Adrenal gland (tissue), 12 donors: ENCODE data around the gene TNFRSF12A. TPM values are rescaled to one million over a fixed set of nuclear protein-coding genes. Genes with fewer than 3 reads are reported as not detected.

ENCODE experiments used
- DNase-seq, 7 donors: peaks; one replicate each; pipeline ENCODE4 v3.0.0-alpha.2; 2019 to 2020
- H3K27ac ChIP-seq, 5 donors: fragments of 200-600 bp; sonication (generic) in 4 of 5; 1 replicate in 3 of 5; 2 replicates in 2 of 5; pipeline versions ENCODE4 v1.5.1 to v1.8.0; 2016 to 2020; ENCODE audit warnings: mild to moderate bottlenecking in 1 of 5
- H3K27me3 ChIP-seq: fragments of 200-600 bp; 2 replicates; pipeline ENCODE4 v1.8.0; 2021
- H3K36me3 ChIP-seq, 2 donors: fragments of 200-600 bp; replicated peaks in 1 of 2; 1 replicate in 1 of 2; 2 replicates in 1 of 2; pipeline versions ENCODE4 v1.5.1 to v1.8.0; 2018 to 2022
- H3K4me1 ChIP-seq, 2 donors: fragments of 200-600 bp; replicated peaks in 1 of 2; 1 replicate in 1 of 2; 2 replicates in 1 of 2; pipeline versions ENCODE4 v1.5.1 to v1.8.0; 2018 to 2021
- H3K4me3 ChIP-seq, 4 donors: fragments of 200-600 bp; sonication (generic) in 3 of 4; one replicate each; pipeline ENCODE4 v1.5.1; 2016 to 2018
- H3K9me3 ChIP-seq, 3 donors: fragments of 200-600 bp; sonication (generic) in 1 of 3; replicated peaks in 1 of 3; 1 replicate in 2 of 3; 2 replicates in 1 of 3; pipeline versions ENCODE4 v1.5.1 to v1.8.0; 2016 to 2021
- POLR2A ChIP-seq, 2 donors: fragments of 450-650 bp; IDR thresholded peaks; one replicate each; pipeline ENCODE4 v1.6.1; 2017; ENCODE audit warnings: antibody characterized with exemption in 2 of 2, mild to moderate bottlenecking in 2 of 2, moderate library complexity in 1 of 2
- WGBS, 4 donors: extraction: QIAGEN DNeasy Blood & Tissue Kit in 2 of 4; methylation state at CpG; one replicate each; pipeline versions ENCODE4 v1.1.5 to v1.1.7; 2013 to 2017; 5-methylcytosine and 5-hydroxymethylcytosine counted together
- intact Hi-C, 2 donors: fragments of 100-400 bp; cut with DNase I; formaldehyde crosslinking; loops; one replicate each; pipeline versions ENCODE4 v1.14.1 to v1.15.0; 2022 to 2023
- polyA plus RNA-seq, 3 donors: library from polyadenylated mRNA; stranded (reverse); fragments of 200-250 nt in 2 of 3; fragments of 350-450 nt in 1 of 3; fragmentation: Illumina TruSeq in 1 of 3; extraction: RNeasy Lipid Tissue Mini Kit (QIAGEN cat#74804) in 1 of 3; gene quantifications; one replicate each; pipeline ENCODE4 v1.2.3, GENCODE V29; 2013 to 2014
- total RNA-seq, 9 donors: library from RNA; depleted of rRNA in 4 of 9; stranded (reverse); fragments of >200 nt in 4 of 9; fragments of 120-200 nt in 1 of 9; fragmentation: NEBNext Ultra II Directional in 1 of 9; extraction: Animal tissue kit (Norgen Biotek cat#: 25700) in 1 of 9; gene quantifications; one replicate each; pipeline versions ENCODE4 v1.1.0 to v1.2.4, GENCODE V29; 2013 to 2023
- TF ChIP-seq, protein P1 (sequence below), 6 experiments: fragments of 450-650 bp in 4 of 6; fragments of 200-600 bp in 2 of 6; sonication (generic) in 1 of 6; IDR thresholded peaks; 1 replicate in 5 of 6; 2 replicates in 1 of 6; pipeline versions ENCODE4 v1.5.1 to v1.8.0; 2016 to 2021; ENCODE audit warnings: antibody characterized with exemption in 6 of 6, mild to moderate bottlenecking in 2 of 6, moderate library complexity in 1 of 6
- donor health status: healthy with polysubstance abuse.
- donor health status: Bipolar disorder and iron deficiency.
- donor health status: DM: yes; HTN: yes; CAD: no.
- donor health status: DM: no; HTN: no; CAD: no.
- donor health status: DM: no; HTN: no; CAD: no.
- donor health status: DM: yes; HTN: yes; CAD: no.

TNFRSF12A gene
- total and polyA plus RNA-seq, 12 donors = 8.8 to 175 (median 42.6) TPM

DNA sequence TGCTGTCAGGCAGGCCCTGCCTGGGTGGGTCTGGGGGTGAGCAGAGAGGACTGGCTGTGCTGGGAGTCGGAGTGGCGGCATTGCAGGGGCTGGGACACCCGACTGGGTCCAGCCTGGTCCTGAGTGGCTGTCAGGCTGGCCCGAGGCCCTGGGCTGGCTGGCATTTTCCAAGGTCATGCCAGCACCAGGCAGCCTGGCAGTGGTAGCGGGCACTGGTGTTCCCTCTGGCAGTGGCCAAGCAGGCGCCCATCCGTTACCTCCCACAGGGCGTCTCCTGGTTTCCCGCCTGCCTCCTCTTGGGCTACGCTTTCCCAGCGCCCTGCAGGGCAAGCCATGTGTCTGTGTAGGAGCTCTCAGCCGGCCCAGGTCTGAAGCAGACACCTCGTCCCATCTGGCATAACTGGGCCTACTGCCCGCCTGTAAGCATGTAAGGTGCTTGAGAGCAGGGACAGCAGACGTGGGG is 34.2 kb upstream of the TNFRSF12A start:
- TF ChIP-seq POLR2A (IDR thresholded peaks at IDR 0.05) = no peak
- TF ChIP-seq, protein P1, sequence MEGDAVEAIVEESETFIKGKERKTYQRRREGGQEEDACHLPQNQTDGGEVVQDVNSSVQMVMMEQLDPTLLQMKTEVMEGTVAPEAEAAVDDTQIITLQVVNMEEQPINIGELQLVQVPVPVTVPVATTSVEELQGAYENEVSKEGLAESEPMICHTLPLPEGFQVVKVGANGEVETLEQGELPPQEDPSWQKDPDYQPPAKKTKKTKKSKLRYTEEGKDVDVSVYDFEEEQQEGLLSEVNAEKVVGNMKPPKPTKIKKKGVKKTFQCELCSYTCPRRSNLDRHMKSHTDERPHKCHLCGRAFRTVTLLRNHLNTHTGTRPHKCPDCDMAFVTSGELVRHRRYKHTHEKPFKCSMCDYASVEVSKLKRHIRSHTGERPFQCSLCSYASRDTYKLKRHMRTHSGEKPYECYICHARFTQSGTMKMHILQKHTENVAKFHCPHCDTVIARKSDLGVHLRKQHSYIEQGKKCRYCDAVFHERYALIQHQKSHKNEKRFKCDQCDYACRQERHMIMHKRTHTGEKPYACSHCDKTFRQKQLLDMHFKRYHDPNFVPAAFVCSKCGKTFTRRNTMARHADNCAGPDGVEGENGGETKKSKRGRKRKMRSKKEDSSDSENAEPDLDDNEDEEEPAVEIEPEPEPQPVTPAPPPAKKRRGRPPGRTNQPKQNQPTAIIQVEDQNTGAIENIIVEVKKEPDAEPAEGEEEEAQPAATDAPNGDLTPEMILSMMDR (IDR thresholded peaks at IDR 0.05) = no peak
- peaks cover 3 to 12% of the 10 kb centered on the region in 2 donors for H3K4me1 ChIP-seq
- H3K4me3 ChIP-seq = no peak overlapping the region
- H3K27me3 ChIP-seq = no peaks in the 10 kb centered on the region
- no peaks in the 10 kb centered on the region for H3K36me3 ChIP-seq
- WGBS, 4 donors = 35 to 65% (median 50%) methylated on average over 4 to 15 of the region's 15 CpGs
- H3K27ac ChIP-seq = no peak overlapping the region
- intact Hi-C loops = loop anchor here in 1 of 2 donors (10.0 kb wide), 1 partner anchor 61 kb away; no protein-coding TSS in a partner anchor
- H3K9me3 ChIP-seq = no peaks in the 10 kb centered on the region
- DNase-seq = peak in 4 of 7 donors; percentile 49 to 57 (median 54)

DNA sequence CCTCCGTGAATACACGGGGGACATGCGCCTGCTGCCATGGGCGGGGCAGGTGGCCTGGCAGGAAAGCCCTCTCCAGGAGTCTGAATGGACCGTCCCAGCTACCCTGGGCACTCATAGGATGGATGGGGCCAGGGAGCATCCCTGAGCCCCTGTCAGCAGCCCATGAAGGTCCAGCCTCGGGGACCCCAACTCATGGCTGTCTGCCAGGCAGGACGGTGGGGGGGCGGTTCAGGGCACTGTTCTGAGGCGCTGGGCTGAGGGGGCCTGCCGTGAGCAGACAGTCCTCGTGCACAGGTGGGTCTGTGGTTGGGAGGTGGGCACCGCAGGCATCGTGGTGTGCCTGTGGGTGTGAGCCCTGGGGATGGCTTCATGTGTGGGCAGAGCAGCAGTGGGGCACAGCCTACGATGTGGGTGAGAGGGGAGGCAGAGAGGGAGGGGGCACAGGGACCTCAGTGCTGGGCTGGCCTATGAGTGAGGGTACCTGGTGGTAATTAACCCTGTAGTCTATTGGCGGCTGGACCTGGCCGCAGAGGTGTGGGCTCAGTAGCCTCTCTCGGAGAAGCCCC is 33.5 kb upstream of the TNFRSF12A start:
- Histone ChIP-seq H3K4me1 (peaks cover 0 to 7% of the 10 kb centered on the region in 2 donors), H3K9me3 (no peaks in the 10 kb centered on the region), H3K27me3 (no peaks in the 10 kb centered on the region), H3K4me3 (no peak overlapping the region), H3K27ac (no peak overlapping the region), H3K36me3 (no peaks in the 10 kb centered on the region)
- TF ChIP-seq POLR2A (IDR thresholded peaks at IDR 0.05) = no peak
- TF ChIP-seq, protein P1 (IDR thresholded peaks at IDR 0.05) = no peak
- DNase-seq = no peak
- intact Hi-C loops = loop anchor here in 1 of 2 donors (10.0 kb wide), 1 partner anchor 62 kb away; no protein-coding TSS in a partner anchor
- WGBS, 4 donors = 70 to 100% (median 79%) methylated on average over 2 to 17 of the region's 17 CpGs

- no peaks in the 10 kb centered on the region for H3K27me3 ChIP-seq
- no peaks in the 10 kb centered on the region for H3K36me3 ChIP-seq
- no peak for TF ChIP-seq POLR2A (IDR thresholded peaks at IDR 0.05)
- TF ChIP-seq, protein P1 (IDR thresholded peaks at IDR 0.05) = no peak
- no peak overlapping the region for H3K4me3 ChIP-seq
- 80 to 94% (median 86%) methylated on average over 3 to 9 of the region's 9 CpGs for WGBS, 4 donors
- no peaks in the 10 kb centered on the region for H3K9me3 ChIP-seq
- no peak for DNase-seq
- no peak overlapping the region for H3K27ac ChIP-seq
- intact Hi-C loops = loop anchor here in 1 of 2 donors (10.0 kb wide), 1 partner anchor 62 kb away; no protein-coding TSS in a partner anchor
- peaks cover 0 to 7% of the 10 kb centered on the region in 2 donors for H3K4me1 ChIP-seq
Measured at GRCh38 chr16:2987286-2987685, 32.9 kb upstream of the TNFRSF12A start.

DNA sequence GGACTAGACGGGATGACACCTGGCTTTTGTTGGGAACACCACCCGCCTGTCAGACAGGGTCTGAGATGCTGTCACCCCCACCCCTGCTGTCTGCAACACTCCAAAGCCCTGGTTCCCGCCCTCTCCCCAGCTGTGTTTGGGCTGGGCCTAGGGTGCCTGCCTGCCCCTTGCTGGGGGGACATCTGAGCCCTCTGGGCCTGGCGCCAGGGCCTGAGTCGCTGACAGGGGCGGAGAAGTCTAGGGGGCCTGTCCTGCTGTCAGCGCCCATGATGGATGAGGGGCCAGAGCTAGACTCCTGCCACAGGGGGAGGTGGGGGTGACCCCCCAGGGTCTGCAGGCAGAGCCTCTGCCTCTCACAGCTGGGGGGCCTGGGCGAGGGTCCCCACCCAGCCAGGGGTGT is 32.3 kb upstream of the TNFRSF12A start:
- Histone ChIP-seq H3K4me3 (no peak overlapping the region), H3K27me3 (no peaks in the 10 kb centered on the region), H3K27ac (no peak overlapping the region), H3K9me3 (no peaks in the 10 kb centered on the region), H3K4me1 (peaks cover 0 to 7% of the 10 kb centered on the region in 2 donors), H3K36me3 (no peaks in the 10 kb centered on the region)
- 64 to 68% methylated on average over 8 of the region's 8 CpGs; no CpG with 5 or more reads in 2 of the 4 donors for whole genome bisulfite sequencing, 4 donors
- intact Hi-C loops = loop anchor here in 1 of 2 donors (10.0 kb wide), 1 partner anchor 63 kb away; no protein-coding TSS in a partner anchor
- TF ChIP-seq, protein P1 (IDR thresholded peaks at IDR 0.05) = no peak
- no peak for TF ChIP-seq POLR2A (IDR thresholded peaks at IDR 0.05)
- no peak for DNase-seq
